ENCODE results near the gene SERP2.

The SERP2 gene

DNA sequence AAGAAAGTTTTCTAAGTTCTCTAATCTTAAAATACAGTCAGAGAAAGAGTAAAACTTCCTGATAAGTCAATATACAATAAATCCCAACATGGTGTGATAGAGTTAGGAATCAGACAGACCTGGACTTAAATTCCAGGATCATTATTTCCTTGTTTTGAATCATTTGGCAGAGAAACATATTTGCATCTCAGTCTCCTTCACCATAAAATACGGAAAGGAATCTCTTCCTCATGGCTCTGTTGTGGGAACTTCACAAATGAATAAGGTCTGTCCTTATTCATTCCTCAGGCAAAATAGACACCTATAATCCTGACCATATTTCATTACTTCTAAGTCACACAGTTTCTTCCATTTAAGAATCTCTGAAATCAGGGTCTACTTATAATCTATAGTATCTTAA lies 19.3 kb upstream of the SERP2 start:
- no peak overlapping the region for H3K4me3 ChIP-seq (ENCODE audit: low read depth, low read length)
- no peak for DNase-seq (ENCODE audit: low read depth)

DNA sequence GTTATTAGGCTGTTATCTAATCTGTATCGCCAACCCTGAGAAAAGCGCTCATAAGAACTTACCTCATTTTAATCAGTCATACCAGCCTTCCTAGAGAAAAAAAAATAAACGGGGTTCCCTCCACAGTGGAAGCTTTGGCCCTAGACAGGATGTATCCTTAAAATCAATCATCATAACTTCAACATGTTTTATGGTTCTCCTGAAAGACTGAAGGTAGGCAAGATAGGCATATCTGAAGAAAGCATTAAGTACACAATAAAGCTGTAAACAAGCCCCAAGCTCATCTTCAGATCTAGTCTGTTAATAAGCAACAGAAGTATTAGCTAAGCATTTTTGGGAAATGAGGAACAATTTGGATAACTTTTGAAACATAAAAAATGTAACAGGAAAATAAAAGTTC lies 18.7 kb upstream of the SERP2 start:
- no peak overlapping the region for H3K4me3 ChIP-seq (ENCODE audit: low read depth, low read length)
- DNase-seq (ENCODE audit: low read depth), result no peak

DNA sequence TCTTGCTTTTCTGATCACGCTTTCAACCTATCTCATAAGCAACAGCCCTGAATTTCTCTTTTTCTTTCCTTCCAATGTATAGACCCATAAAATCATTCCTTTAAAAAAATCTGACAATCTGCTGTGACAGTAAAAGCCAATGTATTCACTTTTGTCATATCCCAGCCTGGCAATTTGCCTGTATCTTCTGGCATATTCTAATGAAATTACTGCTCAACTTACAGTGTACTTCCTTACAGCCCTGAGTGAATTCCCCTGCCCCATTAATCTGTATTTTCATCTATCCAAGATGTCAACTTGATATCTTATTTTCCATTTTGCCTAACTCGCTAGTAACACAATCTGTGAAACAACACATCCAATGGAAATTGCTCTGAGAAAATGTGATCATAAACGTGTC lies 18.0 kb upstream of the SERP2 start:
- DNase-seq (ENCODE audit: low read depth), result no peak
- H3K4me3 ChIP-seq (ENCODE audit: low read depth, low read length), result no peak overlapping the region

DNA sequence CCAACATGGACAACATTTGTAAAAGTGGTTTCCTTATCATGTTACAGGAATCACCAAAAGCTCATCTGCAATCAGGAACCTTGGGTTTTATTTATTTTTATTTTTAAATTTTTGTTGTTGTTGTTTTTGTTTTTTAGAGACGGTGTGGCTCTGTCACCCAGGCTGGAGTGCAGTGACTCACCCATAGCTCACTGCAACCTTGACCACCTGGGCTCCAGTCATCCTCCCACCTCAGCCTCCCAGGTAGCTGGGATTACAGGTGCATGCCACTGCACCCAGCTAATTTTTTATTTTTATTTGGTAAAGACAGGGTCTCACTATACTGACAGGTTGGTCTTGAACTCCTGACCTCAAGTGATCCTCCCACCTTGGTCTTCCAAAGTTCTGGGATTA lies 13.6 kb upstream of the SERP2 start:
- no peak for DNase-seq (ENCODE audit: low read depth)
- H3K4me3 ChIP-seq (ENCODE audit: low read depth, low read length), result no peak overlapping the region

DNA sequence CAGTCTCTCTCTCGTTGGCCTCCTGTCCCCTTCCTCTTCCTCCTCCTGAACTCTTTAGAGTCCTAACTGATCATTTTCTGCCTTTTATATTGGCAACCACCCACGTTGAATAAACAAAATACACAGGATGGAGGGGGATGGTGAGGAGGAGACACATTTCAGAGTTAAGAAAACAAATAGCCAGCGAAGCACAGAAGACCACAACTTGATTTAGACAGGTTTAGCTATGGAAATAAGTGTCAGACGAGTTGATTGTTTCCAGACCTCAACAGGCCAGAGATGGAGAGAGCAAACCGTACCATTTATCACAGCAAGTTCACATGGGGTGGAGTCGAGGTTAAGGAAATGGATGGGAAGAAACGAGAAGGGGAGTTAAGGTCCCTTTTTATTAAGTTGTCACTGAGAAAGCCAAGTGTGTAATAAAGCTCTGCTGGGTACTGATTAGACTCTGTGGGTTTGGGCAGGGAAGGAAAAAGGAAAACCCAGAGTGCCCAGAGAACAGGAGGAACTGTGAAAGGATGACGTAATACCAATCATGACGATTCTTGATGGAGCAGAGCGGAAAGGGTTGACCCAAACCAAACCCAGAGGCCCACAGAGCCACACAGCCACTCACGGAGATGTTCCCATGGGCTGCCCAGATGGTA lies 11.1 kb upstream of the SERP2 start:
- no peak for DNase-seq (ENCODE audit: low read depth)
- H3K4me3 ChIP-seq (ENCODE audit: low read depth, low read length), result no peak overlapping the region

DNA sequence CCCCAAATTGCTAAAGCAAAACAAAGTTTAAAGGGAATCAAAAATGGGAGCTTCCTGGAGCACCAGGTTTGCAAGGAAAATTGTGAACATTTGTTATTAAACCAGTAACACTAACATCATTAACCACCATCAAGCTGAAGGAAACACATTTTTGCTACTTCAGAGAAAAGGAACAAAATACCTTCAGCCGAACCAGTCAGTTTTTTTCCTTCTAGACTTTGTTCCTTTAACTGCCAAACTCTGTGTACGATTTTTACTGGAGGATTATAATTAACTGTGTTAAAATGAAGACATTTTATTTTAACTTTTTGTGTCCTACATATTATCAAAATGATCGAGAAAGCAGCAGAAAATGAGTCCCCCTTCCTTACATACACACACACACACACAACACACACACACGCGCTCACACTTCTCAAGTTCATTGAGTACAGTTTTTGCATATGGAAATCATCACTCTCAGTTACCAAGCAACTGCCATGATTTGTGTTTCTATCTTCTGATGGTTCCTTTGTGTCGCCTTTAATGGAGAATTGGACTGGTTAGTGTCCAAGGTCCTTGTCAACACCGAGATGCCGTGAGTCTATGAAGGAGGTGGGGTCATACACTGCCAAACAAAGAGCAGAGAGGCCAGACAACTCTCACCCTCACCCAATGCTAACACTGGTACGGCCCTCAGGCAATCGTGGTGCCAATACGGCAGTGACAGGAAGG lies 9.8 kb upstream of the SERP2 start:
- DNase-seq (ENCODE audit: low read depth), result no peak
- H3K4me3 ChIP-seq (ENCODE audit: low read depth, low read length), result no peak overlapping the region

DNA sequence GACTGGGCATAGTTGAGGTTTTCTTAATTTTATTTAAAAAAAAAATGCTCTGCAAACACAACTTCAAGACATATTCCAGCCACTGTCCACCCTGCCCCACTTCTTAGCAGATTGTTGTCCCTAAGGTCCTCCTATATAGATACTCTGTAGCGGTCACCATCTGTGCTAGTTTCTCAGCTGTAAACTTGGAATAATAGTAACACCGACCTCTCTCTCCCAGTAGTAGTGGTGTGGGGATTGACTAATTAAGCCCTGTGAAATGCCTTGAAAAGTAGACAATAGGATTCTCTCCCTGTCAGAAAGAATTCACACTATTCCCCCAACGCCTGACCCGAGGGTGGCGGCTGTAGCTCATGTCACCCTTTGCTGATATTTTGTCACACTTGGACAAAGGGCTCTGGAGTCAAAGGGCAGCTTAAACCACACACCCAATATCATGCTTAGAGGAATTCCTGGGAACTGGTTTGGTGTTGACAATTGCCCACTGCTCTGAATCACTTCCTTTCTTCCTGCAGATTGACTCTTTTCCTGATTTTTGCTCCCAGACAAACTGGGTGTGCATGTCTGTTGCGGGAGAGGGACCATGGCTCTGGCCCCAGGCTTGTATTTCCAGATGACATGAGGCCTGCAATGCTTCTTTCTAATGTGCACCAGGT lies 9.2 kb upstream of the SERP2 start:
- no peak overlapping the region for H3K4me3 ChIP-seq (ENCODE audit: low read depth, low read length)
- DNase-seq (ENCODE audit: low read depth), result no peak

DNA sequence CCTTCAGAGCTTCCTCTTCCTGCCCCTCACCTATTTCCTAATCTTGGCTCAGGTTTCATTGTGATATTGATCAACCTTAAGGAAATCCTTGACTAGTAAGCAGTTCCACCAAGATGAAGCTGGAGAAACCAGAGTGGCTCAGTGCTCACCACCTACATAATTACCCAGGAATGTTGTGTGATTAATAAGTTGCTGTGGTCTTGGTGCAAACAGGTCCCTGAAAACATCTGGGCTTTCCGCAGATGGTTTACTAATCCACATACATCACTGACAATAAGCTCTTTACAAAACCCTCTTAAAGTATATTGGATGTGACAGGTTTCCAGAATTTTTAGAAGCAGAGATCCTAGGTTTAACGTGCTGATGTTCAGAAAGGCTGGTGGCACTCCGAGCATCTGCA lies 8.6 kb upstream of the SERP2 start:
- H3K4me3 ChIP-seq (ENCODE audit: low read depth, low read length), result no peak overlapping the region
- DNase-seq (ENCODE audit: low read depth), result no peak

DNA sequence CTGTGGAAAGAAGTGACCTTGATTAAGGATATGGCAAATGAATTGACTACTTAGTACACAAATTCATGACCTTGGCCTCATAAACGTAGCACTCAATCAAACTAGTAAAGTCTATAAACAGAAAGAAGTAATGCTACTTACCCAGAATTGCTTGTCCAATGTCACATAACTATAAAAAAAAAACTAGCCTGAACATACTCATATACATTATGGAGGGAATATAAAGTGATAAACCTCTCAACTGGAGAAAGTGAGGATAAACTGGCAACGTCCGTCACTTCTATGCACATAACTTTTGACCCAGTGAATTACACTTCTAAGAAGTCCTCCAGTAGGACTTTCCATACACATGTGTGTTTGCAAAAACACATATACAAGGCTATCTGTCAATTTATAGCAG lies 7.7 kb upstream of the SERP2 start:
- H3K4me3 ChIP-seq (ENCODE audit: low read depth, low read length), result no peak overlapping the region
- no peak for DNase-seq (ENCODE audit: low read depth)

DNA sequence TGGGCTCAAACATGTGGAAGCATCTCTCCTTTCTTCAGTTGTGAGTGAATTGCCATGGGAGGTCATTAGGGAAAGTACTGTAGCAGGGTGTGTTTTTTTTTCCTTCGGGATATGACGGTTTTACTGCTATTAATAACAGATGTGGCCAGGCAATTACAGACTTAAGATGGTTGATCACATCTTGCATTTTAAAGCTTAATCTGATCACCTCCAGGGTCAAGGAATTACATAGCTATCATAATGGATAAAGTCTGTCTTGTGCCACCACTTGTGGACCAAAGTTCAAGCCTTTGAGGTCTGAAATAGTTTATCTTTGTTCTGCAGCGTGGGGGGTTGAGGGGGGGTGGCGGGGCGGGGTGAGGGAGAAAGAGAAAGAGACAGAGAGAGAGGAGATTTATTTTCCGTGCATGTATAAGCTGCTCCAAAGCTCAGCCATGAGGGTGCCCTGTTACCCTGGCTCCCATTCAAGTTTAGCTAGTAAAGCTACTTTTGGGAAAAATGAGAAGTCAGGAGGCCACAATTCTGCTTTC lies 5.5 kb upstream of the SERP2 start:
- DNase-seq (ENCODE audit: low read depth), result no peak
- H3K4me3 ChIP-seq (ENCODE audit: low read depth, low read length), result no peak overlapping the region

DNA sequence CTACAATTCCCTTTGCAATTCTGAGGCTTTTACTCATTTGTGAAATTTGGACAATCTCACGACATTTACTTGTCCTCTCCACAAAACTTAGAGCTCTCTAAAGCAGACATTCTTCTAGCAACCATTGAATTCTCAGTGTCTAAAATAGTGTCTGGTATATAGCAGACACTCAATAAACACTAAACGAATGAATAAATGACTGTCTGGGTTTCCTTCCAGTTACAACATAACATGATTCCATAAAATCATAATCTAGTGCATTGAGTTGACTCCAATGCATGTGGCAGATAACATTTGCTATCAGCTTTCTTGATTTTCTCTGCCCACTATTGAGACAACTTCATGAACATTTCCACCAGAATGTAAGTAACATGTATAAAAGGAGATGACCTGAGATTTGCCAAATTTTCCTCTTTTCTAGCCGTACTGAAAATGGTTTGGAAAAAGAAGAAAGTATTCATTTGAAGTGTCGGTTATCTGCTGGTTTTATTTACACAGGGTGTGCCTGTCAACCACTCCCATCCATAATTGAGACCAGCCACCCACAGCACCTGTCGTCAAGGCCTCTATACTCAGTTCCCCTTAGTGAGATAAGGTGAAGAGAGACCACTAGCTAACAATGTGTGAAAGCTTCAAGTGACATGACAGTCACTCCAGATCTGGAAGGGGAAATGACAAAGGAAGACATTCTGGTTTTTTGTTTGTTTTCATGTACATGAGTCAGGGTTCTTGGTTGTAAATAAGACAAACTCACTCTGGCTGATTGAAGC lies 4.8 kb upstream of the SERP2 start:
- no peak overlapping the region for H3K4me3 ChIP-seq (ENCODE audit: low read depth, low read length)
- no peak for DNase-seq (ENCODE audit: low read depth)

DNA sequence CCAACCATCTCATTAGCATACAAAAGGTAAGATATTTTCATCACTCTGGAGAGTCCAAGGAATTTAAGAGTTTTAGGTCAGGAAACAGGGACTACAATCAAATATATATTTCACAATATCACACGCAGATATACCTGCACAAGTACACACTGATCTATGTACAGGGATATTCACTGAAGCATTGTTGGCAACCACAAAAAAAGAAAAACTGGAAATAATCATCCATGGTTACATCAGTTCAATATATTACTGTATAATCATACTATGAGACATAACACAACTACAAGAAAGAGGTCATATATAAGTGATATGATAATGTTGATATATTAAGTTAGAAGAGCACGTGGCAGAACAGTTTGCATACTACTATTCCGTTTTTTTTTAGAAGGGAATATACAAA lies 2.2 kb upstream of the SERP2 start:
- DNase-seq (ENCODE audit: low read depth), result no peak
- H3K4me3 ChIP-seq (ENCODE audit: low read depth, low read length), result no peak overlapping the region

DNA sequence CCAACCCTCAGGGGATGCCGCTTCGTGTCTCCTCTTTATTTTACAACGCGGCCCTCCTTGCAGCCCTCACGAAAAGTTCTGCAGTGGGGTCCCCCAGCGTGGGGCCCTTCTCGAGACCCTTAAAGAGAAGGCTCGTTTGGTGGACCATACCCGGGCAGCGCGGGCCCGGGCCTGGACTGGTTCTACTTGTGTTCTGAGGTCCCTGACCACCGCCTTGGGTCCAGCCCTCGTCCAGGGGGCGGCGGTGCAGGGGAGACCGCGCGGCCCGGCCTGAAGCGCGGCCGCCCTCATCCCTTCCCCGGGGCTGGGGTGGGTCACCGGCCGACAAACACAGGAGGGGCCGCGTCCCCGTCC lies 400 bp upstream of the SERP2 start:
- peak overlapping the region; percentile 52 for H3K4me3 ChIP-seq (ENCODE audit: low read depth, low read length)
- no peak for DNase-seq (ENCODE audit: low read depth)

DNA sequence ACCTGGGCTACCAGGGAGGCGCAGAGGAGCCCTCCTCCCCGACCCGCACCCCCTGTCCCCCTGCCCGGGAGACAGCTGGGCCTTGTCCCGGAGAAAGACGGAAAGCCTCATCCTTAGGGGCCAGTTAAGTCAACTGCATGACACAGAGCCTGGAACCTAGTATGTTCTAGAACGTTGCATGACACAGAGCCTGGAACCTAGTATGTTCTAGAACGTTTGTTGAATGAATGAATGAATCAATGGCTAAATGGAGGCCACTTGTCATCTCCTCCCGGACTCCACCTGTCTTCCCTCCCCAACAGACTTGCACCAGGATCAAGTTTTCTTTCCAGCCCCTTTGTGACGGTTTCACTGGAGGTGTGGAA lies 706 bp downstream of the SERP2 start:
- no peak for DNase-seq (ENCODE audit: low read depth)
- H3K4me3 ChIP-seq (ENCODE audit: low read depth, low read length), result peak overlapping the region; percentile 52

DNA sequence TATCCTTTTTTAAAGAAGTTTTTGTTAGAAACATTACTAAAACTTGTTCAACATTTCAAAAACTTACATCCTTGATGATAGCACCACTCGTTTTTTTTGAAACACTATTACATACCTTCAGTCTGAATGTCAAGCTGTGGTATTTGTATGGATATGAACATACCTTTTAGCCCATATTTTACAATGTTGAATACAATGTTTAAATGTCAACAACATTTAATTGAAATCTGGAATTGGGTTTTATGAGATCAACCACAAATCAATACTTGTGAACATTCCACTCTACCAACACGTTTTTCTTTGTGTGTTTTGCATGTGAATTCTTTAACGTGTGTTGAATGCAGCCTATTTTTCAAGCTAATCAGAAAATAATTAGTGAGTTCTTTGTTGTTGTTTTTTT lies 4.7 kb downstream of the SERP2 start:
- H3K4me3 ChIP-seq (ENCODE audit: low read depth, low read length), result no peak overlapping the region
- DNase-seq (ENCODE audit: low read depth), result no peak

DNA sequence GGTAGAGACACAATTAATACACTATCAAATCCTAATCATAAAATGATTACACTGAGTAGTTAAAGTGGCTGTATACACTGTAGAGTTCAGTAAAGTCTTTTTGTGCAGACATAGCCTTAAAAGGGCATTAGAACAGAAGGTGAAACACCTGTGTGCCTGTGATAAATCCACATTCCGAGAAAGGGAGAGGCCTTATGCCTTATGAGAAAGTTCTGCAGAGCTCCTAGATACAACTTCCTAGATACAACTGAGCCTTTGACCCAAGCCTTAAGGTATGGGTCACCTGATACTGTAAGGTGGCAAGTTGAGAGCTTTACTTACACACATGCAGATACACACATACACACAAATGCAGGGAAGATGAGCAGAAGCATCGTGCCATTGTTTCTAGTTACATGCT lies 6.3 kb downstream of the SERP2 start:
- H3K4me3 ChIP-seq (ENCODE audit: low read depth, low read length), result no peak overlapping the region
- no peak for DNase-seq (ENCODE audit: low read depth)

DNA sequence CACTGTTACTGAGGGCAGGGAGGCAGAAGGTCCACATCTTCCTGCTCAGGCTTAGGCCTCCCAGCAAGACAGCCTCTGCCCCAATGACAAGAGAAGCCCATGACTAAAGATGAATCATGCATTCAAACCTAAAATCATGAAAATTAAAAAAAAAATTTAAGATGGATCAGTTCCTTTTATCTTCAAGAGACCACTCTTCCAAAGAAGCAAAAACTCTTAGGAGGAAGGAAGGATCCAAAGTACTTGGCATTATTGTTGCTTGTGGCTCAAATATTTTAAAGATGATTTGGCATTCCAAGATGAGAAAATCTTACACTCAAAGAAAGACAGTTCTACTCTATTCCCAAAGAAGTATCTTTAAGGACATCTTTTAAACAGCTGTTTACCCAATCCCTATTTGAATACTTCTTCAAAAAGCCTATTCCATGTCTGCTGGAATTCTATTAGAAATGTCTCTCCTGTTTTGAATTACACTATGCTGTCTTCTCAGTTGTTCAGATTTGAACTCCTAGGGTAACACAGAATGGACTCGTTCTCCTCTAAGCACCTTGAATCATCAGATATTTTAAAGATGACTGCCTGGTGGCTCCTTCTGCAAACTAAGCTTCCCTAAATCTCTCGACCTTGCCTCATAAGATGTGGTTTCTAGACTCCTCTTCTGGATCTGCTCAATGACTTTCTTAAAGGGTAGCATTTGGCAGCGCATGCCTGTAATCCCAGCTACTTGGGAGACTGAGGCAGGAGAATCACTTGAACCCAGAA lies 7.0 kb downstream of the SERP2 start:
- DNase-seq (ENCODE audit: low read depth), result no peak

DNA sequence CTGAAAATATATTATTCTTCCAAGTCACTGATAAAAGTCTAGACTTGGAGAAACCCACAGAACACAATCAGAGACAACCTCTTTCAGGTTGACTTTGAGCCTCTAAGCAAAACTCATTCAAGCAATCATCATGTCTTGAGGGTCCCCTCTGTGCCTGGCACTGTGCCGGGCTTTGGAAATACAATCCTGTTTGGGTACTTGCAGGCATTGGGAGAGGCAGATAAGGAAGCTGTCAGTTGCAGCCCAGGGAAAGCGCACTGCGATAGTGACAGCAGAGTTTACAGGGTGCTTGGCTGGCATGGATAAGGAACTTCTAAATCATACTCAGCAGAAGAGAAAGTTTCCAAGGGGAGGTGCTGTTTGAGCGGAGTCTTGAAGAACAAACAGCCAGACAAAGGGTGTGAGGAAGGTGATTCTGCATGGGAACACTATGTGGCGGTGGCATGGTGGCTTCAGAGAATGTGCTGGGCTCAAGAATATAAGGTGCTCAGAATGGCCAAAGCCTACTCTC lies 9.1 kb downstream of the SERP2 start:
- no peak for DNase-seq (ENCODE audit: low read depth)

More for the DNA sequence above, 7.0 kb downstream of the SERP2 start:
- H3K4me3 ChIP-seq (ENCODE audit: low read depth, low read length), result no peak overlapping the region

DNA sequence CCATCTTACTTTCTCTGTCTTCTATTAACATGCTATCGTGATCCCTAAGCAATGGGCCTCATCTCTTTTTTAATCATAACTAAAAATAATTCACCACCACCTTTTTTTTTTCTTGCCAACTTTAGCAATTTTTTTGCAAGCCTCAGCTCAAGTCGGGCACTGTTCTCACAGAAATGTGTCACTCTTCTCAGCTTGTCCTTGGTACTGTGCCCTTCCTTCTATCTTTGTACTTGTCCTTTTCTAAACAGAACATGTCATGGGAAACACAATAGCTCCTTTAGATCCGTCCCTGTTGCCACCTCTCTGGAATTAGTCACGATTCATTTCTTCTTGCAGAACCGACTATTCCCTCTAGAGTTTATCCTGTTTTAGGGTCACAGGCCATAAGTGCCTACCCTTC lies 10.3 kb downstream of the SERP2 start:
- H3K4me3 ChIP-seq (ENCODE audit: low read depth, low read length), result no peak overlapping the region
- no peak for DNase-seq (ENCODE audit: low read depth)

More for the DNA sequence above, 9.1 kb downstream of the SERP2 start:
- no peak overlapping the region for H3K4me3 ChIP-seq (ENCODE audit: low read depth, low read length)
